GM23338 (cell line): Measurements from ENCODE around the gene DAAM2. TPM values are rescaled to one million over a fixed set of nuclear protein-coding genes. Genes with fewer than 3 reads are reported as not detected.

Experiments used
- ATAC-seq: fragments of 200-7000 bp; cut with Tn5 transposase; 3 replicates; pipeline ENCODE4 v1.9.1; 2020
- DNase-seq: peaks from one replicate; pipeline ENCODE4 v3.0.0-alpha.2; 2015; ENCODE audit warnings: low spot score
- H2AFZ ChIP-seq: fragments of 200-600 bp; sonication (generic); 2 replicates; pipeline ENCODE4 v1.8.0; 2016; ENCODE audit warnings: antibody characterized with exemption, mild to moderate bottlenecking, moderate library complexity
- H3F3A ChIP-seq: fragments of 200-600 bp; sonication (generic); replicated peaks from 2 replicates; pipeline ENCODE4 v1.8.0; 2017; ENCODE audit warnings: antibody characterized with exemption, mixed run types, low read depth
- H3K27ac ChIP-seq: fragments of 200-600 bp; sonication (generic); 2 replicates; pipeline ENCODE4 v1.6.1; 2016; ENCODE audit warnings: low read depth
- H3K27me3 ChIP-seq: fragments of 200-600 bp; sonication (generic); 2 replicates; pipeline ENCODE4 v1.8.0; 2016; ENCODE audit warnings: mild to moderate bottlenecking, mixed run types, moderate library complexity; ENCODE audit not compliant: insufficient read depth
- H3K36me3 ChIP-seq: fragments of 200-600 bp; sonication (generic); 2 replicates; pipeline ENCODE4 v1.8.0; 2016; ENCODE audit warnings: mild to moderate bottlenecking; ENCODE audit not compliant: insufficient read depth
- H3K4me1 ChIP-seq: fragments of 200-600 bp; sonication (generic); 2 replicates; pipeline ENCODE4 v1.8.0; 2016; ENCODE audit warnings: mild to moderate bottlenecking, moderate library complexity; ENCODE audit not compliant: insufficient read depth
- H3K4me2 ChIP-seq: fragments of 200-600 bp; sonication (generic); 2 replicates; pipeline ENCODE4 v1.7.1; 2017; ENCODE audit warnings: mixed run types
- H3K4me3 ChIP-seq: fragments of 200-600 bp; sonication (generic); 2 replicates; pipeline ENCODE4 v1.6.1; 2016; ENCODE audit warnings: mixed run types
- H3K79me2 ChIP-seq: fragments of 200-600 bp; sonication (generic); replicated peaks from 2 replicates; pipeline ENCODE4 v1.8.0; 2017; ENCODE audit warnings: mild to moderate bottlenecking; ENCODE audit not compliant: insufficient read depth
- H3K9me2 ChIP-seq: fragments of 200-600 bp; sonication (generic); 2 replicates; pipeline ENCODE4 v1.8.0; 2017; ENCODE audit not compliant: insufficient read depth
- H4K20me1 ChIP-seq: fragments of 200-600 bp; sonication (generic); replicated peaks from 2 replicates; pipeline ENCODE4 v1.8.0; 2017; ENCODE audit warnings: mild to moderate bottlenecking; ENCODE audit not compliant: insufficient read depth
- H3K27ac Mint-ChIP-seq: 2 replicates; pipeline ENCODE4 v1.8.0; 2020; ENCODE audit warnings: inconsistent platforms, mild to moderate bottlenecking, moderate library complexity, mixed read lengths
- H3K27me3 Mint-ChIP-seq: 3 replicates; pipeline ENCODE4 v1.8.0; 2022; ENCODE audit warnings: low read depth, mild to moderate bottlenecking, moderate library complexity, mixed read lengths, inconsistent platforms; ENCODE audit not compliant: insufficient read depth, poor library complexity
- H3K36me3 Mint-ChIP-seq: 3 replicates; pipeline ENCODE4 v1.8.0; 2021; ENCODE audit warnings: low read depth, mild to moderate bottlenecking, inconsistent platforms, moderate library complexity, mixed read lengths
- H3K4me1 Mint-ChIP-seq: 3 replicates; pipeline ENCODE4 v1.8.0; 2020; ENCODE audit warnings: mild to moderate bottlenecking, inconsistent platforms, mixed read lengths
- H3K4me3 Mint-ChIP-seq: 3 replicates; pipeline ENCODE4 v1.8.0; 2021; ENCODE audit warnings: moderate library complexity, mild to moderate bottlenecking, inconsistent platforms, mixed read lengths
- H3K9me3 Mint-ChIP-seq: 3 replicates; pipeline ENCODE4 v1.8.0; 2020; ENCODE audit warnings: moderate library complexity, mild to moderate bottlenecking, inconsistent platforms, mixed read lengths
- CREB1 ChIP-seq: fragments of 250-450 bp; sonication (Bioruptor Pico); IDR thresholded peaks from 2 replicates; pipeline ENCODE4 v1.5.0; 2020; ENCODE audit warnings: low read depth, mild to moderate bottlenecking, moderate library complexity
- CTCF ChIP-seq, 2 experiments: fragments of 200-600 bp in 1 of 2; sonication (generic) in 1 of 2; conservative IDR thresholded peaks; 2 replicates each; pipeline versions ENCODE4 v1.5.1 to v1.6.1; 2016 to 2017; ENCODE audit warnings: antibody characterized with exemption in 2 of 2, low read depth in 2 of 2, mild to moderate bottlenecking in 2 of 2, moderate library complexity in 1 of 2
- ETS1 ChIP-seq: IDR thresholded peaks from 2 replicates; pipeline ENCODE4 v1.6.1; 2016; ENCODE audit warnings: antibody characterized with exemption
- EZH2 ChIP-seq: fragments of 200-600 bp; sonication (generic); IDR thresholded peaks from one replicate; pipeline ENCODE4 v1.8.0; 2017; ENCODE audit warnings: antibody characterized with exemption, mild to moderate bottlenecking, low read depth; ENCODE audit not compliant: unreplicated experiment
- EZH2phosphoT487 ChIP-seq: fragments of 200-600 bp; sonication (generic); IDR thresholded peaks from one replicate; pipeline ENCODE4 v1.8.1; 2018; ENCODE audit warnings: antibody characterized with exemption; ENCODE audit not compliant: unreplicated experiment
- JUNB ChIP-seq: IDR thresholded peaks from one replicate; pipeline ENCODE4 v1.6.1; 2016; ENCODE audit warnings: antibody characterized with exemption; ENCODE audit not compliant: unreplicated experiment
- NANOG ChIP-seq: IDR thresholded peaks from 2 replicates; pipeline ENCODE4 v1.6.1; 2016; ENCODE audit warnings: antibody characterized with exemption, borderline replicate concordance
- POLR2AphosphoS5 ChIP-seq: IDR thresholded peaks from 2 replicates; pipeline ENCODE4 v1.6.1; 2016; ENCODE audit warnings: antibody characterized with exemption, low read depth
- REST ChIP-seq: IDR thresholded peaks from one replicate; pipeline ENCODE4 v1.6.1; 2018; ENCODE audit warnings: antibody characterized with exemption; ENCODE audit not compliant: unreplicated experiment
- STAT1 ChIP-seq: IDR thresholded peaks from one replicate; pipeline ENCODE4 v1.6.1; 2016; ENCODE audit warnings: antibody characterized with exemption; ENCODE audit not compliant: unreplicated experiment
- ZNF114 ChIP-seq: fragments of 250-450 bp; sonication (Bioruptor Pico); IDR thresholded peaks from 2 replicates; pipeline ENCODE4 v1.5.0; 2020; ENCODE audit warnings: mild to moderate bottlenecking, moderate library complexity
- ZNF331 ChIP-seq: fragments of 250-450 bp; sonication (Bioruptor Pico); IDR thresholded peaks from 2 replicates; pipeline ENCODE4 v1.5.0; 2020; ENCODE audit warnings: low read depth, mild to moderate bottlenecking, moderate library complexity
- ZNF462 ChIP-seq: fragments of 250-450 bp; sonication (Bioruptor Pico); IDR thresholded peaks from 2 replicates; pipeline ENCODE4 v1.5.0; 2020; ENCODE audit warnings: mild to moderate bottlenecking, moderate library complexity
- polyA plus RNA-seq: library from polyadenylated mRNA; unstranded; fragments of >200 nt; fragmentation: Nextera tagmentation; extraction: Ambion mirVana; gene quantifications from 2 replicates; pipeline ENCODE4 v1.2.1, GENCODE V29; 2016
- total RNA-seq: library from RNA; depleted of rRNA; stranded (reverse); fragments of >200 nt; shearing (Covaris generic); gene quantifications from 2 replicates; pipeline ENCODE4 v1.2.3, GENCODE V29; 2014

Gene DAAM2
- total and polyA plus RNA-seq, 2 experiments from 2014 or later: 1.4 to 4.9 TPM

GRCh38 chr6:39755231-39755630 is 36.9 kb upstream of the DAAM2 start:
- Histone ChIP-seq H3K4me3 (no peak overlapping the region), H3K27ac (no peak overlapping the region), H3K4me1 (no peaks in the 10 kb centered on the region), H3K9me2 (0 out of 2 replicates have a peak, but pooled peaks cover 6% of the 10 kb centered on the region), H3K4me2 (no peak overlapping the region), H3K79me2 (no peaks in the 10 kb centered on the region), H2AFZ (no peak overlapping the region), H3K27me3 (no peaks in the 10 kb centered on the region), H3K36me3 (no peaks in the 10 kb centered on the region), H3F3A (no peaks in the 10 kb centered on the region), H4K20me1 (no peaks in the 10 kb centered on the region)
- DNase-seq: no peak
- H3K36me3 Mint-ChIP-seq: no peaks in the 10 kb centered on the region
- H3K9me3 Mint-ChIP-seq: no peaks in the 10 kb centered on the region
- H3K4me3 Mint-ChIP-seq: no peak overlapping the region
- no peak overlapping the region for H3K27ac Mint-ChIP-seq
- H3K27me3 Mint-ChIP-seq: no peaks in the 10 kb centered on the region
- no peaks in the 10 kb centered on the region; the same call in 2 of the 3 replicates for H3K4me1 Mint-ChIP-seq
- no peak for ATAC-seq
- TF ChIP-seq EZH2phosphoT487 (no peak), ZNF462 (CRISPR knock-in tag) (no peak), CTCF (conservative IDR thresholded peaks at IDR 0.05; ENCODE audit: low read depth in 2 of 2) (no peak), STAT1 (no peak), JUNB (no peak), CREB1 (CRISPR knock-in tag) (no peak), ZNF331 (CRISPR knock-in tag) (no peak), NANOG (no peak), EZH2 (no peak), ZNF114 (CRISPR knock-in tag) (no peak), REST (no peak), POLR2AphosphoS5 (no peak), ETS1 (no peak)
